ENCODE data around the gene SPATA1.
A peak's percentile ranks its signal among the peaks of the same experiment; 100 is the strongest.
"Not testable (repeated sequence)": the region's sequence is repeated elsewhere in the genome, so short reads cannot be mapped to it uniquely, and the experiment has no call there.

The SPATA1 gene

DNA sequence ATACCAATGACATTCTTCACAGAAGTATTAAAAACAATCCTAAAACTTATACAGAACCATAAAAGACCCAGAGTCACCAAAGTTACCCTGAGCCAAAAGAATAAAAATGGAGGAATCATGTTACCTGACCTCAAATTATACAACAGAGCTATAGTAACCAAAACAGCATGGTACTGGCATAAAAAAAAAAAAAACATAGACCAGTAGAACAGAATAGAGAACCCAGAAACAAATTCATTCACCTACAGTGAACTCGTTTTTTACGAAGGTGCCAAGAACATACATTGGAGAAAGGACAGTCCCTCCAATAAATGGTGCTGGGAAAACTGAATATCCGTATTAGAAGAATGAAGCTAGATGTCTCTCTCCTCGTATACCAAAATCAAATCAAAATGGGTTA is 2.8 kb downstream of the SPATA1 start:
- DNase-seq: no peak

DNA sequence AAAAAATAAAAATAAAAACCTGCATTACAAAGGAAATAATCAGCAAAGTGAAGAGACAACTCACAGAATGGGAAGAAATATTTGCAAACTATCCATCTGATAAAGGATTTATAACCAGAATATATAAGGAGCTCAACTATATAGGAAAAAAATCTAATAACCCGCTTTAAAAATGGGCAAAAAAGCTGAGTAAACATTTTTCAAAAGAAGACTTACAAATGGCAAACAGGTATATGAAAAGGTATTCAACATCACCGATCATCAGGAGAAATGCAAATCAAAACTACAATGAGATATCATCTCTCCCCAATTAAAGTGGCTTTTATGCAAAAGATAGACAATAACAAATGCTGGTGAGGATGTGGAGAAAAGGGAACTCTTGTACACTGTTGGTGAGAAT is 4.0 kb downstream of the SPATA1 start:
- DNase-seq: no peak

DNA sequence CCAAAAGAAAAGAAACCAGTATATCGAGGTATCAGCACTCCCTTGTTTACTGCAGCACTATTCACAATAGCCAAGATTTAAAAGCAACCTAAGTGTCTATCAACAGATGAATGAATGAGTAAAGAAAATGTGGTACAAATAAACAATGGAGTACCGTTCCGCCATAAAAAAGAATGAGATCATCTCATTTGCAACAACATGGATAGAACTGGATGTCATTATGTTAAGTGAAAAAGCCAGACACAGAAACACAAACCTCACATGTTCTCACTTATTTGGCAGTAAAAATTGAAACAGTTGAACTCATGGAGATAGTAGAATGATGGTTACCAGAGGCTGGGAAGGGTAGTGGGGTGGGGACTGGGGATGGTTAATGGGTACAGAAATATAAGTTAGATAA is 4.5 kb downstream of the SPATA1 start:
- DNase-seq: no peak

DNA sequence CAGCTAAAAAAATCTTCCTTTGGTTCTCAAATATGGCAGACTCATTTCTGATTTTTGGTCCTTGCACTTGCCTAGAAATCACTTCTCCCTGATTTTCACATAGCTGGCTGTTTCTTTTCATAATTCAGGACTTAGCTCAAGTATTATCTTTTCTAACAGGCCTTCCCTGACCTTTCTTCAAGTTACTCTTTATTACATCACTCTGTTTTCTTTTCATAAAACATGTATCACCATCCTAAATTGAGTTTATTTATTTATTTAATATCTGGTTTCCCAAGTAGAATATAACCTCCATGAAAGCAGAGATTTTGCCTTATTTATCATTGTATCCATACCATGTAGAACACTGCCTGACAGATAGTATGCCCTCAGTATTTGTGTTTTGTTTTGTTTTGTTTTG is 18.4 kb downstream of the SPATA1 start:
- DNase-seq: no peak

DNA sequence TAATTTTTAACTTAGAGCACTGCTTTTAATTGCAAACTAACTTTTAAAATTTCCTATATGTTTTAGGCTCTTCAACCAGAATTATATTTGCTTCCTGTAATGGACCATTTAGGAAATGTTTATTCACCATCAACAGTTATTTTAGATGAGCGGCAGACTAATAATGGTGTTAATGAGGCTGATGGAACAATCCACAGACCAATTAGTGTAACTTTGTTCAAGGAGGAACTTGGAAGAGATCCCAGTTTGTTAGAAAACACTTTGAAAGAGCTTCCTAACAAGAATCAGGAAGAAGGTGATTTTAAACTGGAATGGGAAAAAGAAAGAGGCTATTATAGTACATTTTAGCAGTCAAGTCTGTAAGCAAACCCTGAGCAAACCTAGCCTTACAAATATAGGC is 19.6 kb downstream of the SPATA1 start:
- no peak for DNase-seq

DNA sequence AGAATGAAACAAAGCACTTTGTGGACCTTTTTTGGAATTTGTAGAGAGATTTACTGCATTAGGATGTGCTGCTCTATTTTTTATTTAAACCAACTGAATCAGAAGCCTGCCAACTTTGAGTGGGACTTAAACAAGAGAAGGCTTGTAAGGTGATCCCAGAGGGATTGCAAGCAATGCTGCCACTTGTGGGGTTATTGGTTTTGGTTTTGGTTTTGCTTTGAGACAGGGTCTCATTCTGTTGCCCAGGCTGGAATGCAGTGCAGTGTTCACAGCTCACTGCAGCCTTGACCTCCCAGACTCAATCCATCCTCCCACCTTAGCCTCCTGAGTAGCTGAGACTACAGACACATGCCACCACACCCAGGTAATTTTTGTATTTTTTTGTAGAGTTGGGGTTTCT is 32.4 kb downstream of the SPATA1 start:
- no peak for DNase-seq

DNA sequence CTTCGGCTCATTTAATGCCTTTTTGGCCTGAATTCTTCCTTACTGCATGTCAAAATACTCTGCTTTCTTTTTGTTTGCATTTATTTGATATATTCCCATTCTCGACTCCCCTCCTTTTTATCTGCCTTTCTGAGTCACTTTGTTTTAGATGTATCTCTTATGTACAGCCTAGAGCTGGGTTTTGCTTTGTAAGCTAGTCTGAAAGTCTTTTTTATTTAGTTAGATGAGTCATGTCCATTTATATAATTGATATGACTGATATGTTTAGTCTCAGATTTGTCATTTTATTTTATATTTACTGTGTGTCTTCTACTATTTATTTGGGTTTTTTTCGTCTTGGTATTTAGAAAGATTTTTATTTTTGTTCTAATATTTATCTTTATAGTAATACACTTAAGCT is 33.8 kb downstream of the SPATA1 start:
- no peak for DNase-seq

DNA sequence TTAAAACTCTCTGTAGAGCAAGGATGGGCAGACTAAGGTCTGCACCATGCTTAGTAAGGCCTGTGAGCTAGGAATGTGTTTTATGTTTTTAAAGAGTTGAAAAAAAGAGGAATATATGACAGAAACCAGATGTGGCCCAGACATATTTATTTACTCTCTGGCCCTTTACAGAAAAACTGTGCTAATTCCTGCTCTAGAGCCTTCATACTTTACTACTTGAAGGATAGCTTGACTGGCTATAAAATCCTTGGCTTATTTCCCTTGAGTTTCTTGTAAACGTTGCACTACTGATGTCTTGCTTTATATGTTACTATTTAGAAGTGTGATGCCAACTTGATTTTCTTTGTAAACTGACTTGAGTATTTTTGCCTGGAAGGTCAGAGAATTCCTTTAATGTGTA is 34.6 kb downstream of the SPATA1 start:
- no peak for DNase-seq

DNA sequence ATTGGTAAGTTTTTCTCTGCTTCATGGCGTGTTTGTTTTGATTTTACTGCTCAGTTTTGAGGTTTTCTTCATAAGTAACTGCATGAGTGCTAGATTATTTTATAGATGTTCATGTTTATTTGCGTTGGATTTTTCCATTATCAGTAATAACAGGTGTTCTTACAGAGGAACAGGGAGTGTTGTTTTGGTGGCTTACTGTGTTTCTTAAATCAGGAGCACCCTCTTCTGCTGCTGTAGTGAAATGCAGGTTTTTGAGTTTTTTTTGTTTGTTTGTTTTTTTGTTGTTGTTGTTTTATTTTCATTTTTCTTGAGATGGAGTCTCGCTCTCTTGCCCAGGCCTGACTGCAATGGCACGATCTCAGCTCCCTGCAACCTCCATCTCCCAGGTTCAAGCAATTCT is 35.5 kb downstream of the SPATA1 start:
- no peak for DNase-seq

DNA sequence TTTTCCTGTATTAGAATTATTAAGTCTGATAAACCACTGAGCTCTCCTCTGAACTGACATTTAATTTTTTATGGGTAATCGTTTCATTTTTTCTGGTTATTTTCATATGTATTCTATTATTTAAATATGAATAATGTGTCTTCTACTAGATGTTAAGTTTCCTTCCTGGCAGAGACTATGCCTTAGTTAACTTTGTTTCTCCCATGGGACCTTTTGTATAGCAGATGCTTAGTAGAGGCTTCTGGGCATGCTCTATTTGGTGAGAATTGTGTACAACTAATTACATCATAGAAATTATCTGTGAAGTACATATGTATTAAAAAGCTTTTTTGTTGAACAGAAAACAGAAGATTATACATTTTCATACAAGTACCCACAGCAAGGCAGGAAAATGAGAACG is 44.6 kb downstream of the SPATA1 start:
- no peak for DNase-seq

DNA sequence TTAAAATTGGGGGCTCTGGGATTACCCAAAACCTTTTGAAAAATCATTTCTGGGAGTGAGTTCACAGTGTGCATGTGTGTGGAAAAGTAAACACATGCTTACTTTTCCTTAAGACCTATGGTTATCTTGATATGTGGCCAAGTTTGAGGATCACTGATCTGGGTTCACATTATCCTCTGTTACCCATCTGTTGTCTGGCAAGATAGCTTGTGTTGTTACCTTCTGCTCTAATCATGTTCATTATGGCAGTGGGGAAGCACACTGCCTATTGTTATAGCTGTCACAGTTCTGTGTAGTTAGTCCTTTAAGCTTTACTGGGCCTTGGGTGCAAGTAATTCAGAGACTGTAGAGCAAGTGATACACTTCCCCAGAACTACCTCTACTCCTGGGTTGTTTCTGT is 63.0 kb downstream of the SPATA1 start:
- no peak for DNase-seq

DNA sequence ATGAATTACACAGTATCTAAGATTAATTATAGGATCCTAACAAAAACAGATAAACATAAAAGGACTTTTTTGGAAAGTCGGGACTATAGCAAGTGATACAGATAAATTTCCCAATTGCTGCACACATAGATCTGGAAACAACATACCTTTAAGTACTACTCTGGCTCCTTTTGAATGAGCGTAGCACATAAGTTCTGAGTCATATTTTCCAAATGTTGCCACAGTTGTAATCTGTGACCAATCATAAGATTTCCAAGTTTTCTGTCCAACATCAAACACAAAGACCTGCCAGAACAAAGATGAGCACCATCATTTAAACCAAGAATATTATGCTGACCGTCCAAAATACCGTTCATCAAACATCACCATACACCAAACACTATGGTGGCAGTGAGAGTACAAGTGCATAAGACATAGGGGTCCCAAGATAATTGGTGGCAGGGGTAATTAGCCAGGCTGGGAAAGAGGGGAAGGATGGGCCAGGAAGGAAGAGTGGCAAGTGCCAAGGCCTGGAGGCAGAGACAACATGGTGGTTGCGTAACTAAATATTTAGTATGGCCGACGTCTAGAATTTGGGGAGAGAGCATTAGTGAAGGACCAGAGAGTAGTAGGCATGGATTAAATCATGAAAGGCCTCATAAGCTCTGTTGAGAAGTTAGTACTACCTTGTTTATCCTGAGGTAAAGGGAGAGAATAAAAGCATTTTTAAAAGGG is 64.4 kb downstream of the SPATA1 start:
- DNase-seq: no peak

DNA sequence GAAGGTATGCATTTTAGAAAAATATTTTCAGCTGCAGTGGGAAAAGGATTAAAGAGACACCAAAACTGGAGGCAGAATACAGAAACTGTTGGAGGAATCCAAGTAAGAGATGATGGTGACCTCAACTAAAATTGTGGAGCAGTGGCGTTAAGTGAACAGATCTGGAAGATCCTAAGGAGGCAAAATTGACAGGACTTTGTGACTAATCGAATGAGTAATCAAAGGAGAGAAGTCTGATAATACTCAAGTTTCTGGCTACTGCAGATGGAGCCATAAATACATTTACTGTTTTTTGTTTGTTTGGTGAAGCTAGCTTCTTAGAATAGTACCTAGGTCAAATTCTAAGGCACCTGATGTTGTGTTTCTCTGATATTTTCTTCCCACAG is 65.0 kb downstream of the SPATA1 start:
- DNase-seq: no peak

DNA sequence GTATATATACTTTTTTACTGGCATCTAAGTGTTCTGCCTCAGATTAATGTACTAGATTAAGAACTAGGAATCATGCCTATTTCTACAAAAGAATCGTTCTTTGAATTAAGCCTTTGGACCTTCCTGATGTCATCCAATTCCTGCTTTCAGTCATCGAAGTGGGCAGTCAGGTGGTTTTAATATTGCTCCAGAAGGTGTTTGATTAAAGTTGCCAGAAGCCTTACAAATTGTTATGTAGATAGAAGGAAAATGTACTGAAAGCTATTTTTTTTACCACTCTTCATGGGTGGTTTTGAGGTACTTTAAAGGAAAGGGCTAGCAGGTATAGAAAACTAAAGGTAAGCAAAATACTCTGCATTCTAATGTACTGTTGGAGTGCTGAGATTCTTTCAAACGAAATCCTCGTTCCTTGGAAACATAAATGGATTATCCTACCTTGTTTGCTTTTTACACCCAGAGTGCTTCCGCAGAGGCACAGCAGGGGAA is 67.3 kb downstream of the SPATA1 start:
- DNase-seq: no peak

DNA sequence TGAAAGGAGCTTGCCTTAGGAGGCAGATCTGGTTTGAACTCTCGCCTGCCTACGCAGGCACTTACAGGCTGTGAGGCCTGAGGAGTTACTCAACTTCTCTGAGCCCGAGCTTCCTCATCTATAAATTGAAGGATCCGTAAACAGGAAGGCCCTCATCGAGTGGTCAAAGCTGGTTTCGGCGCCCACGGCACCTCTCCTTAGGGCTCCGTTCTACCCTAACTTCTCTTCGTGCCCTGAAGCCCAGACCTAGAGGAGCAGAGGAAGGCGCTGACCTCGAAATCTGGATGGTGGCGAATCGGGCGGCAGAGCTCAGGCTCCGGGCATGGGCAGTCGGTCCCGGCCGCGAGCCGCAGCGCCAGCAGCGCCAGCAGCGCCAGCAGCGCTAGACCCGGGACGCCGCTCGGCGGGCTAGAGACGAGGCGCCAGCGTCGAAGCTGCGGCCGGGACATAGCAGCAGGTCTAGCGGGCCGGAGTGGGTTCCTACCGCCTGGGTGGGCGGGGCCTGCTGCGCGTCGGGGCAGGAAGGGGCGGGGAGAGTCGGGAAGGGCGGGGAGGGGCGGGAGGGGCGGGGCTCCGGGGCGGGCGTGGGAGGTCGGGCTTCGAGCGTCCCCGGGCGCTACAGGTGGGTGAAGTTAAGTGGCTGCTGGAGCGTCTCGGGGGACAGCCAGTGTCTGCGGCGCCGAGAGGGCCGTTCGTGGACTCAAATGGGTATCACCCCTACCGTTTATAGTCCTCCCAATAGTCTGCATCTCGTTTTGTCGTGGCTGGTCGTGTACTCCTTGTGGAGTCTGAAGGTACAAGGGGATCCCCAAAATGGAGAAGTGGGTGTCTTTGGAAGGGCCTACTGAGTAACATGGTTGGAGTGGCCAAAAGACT is 68.0 kb downstream of the SPATA1 start, which contains the start of gene CTBS:
TSS of gene CTBS (minus strand) at position 474 of the 876 bp plus-strand sequence. CDS start at position 449, 25 bp downstream.
- DNase-seq: peak; percentile 82

DNA sequence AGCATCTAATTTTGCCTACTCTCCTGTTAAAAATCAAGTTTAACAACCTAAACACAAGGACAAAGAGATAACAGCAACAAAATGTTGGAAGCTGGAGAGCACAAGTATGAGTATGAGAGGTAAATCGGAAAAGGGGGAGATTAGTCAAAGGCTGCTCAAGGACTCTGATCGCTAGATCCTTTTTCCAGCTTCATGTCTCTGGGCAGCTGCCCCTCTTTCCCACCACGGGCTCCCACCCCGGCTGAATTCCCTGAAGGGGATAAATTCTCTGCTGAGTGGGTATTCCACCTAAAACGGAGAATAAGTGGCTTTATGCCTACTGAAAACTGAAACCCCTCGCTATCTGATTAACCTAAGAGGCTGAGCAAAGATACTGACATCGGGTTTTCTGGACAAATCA is 68.8 kb downstream of the SPATA1 start:
- no peak for DNase-seq

DNA sequence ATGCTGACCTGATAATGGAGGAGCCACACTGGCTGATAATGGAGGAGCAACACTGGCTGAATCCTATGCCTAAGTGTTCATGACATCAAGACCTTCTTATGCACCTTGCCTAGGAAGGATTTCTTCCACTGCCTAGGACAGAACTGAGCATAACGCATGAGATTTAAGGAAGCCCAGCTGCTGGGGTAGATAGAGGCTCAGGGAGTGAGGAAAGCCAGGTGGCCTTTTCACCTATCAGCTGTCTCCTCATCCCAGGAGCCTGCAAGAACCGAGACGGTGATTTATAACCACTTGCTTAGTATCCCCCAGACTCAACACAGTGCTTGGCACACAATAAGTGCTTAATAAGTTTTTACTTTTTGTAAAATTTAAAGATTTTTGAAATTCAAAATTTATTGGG is 75.5 kb downstream of the SPATA1 start:
- no peak for DNase-seq

DNA sequence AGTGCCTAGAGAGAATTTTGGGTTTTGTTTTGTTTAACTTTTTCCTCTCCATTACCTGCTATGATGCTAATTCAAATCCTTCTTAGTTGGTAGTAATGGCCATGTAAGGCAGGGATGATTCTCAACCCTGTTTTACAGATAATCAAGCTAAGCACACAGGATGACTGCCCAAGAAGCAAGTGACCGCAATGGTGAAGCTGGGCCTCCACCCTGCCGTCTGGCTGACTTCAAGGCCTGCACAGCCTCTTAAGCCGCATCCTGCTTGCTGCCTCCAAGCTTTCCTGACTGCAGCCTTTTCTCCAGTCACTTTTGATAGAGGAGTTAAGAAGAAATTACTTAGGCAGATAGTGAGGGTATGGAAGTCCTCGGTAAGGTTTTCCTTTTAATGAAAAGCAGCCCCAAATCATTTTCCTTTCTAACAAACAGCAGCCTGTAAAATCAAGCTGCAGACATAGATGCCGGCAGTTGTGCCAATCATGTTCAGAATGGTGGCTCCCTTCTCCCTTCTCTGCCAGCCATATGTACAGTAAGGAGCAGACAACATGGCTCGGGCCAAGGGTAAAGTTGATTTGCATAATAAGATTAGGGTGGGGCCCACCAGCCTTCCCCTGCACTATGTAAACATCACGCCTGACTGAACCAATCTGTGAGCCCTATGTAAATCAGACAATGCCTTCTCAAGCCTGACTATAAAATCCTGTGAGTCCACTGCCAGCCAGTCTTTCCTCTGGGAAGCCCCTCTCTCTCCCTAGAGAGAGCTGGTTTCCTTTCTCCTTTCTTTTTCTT is 76.8 kb downstream of the SPATA1 start:
- DNase-seq: no peak

DNA sequence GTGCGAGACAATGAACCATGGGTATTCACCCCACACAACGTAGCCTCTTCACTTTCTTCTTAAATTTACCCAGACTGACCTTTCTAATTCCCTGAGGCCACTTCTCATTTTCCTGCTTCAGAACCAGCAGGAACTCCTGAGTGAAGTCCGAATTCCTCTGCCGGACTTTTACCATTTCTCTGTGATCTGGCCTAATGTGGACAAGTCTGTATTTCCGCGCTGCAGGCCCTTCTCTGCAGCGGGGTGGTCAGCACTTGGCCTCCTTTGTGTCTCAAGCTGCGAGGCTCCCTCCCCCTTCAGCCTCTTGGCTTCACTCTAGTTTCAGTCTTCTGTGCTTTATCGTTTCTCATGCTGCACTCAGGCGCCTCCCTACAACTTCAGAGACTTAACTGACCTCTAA is 77.5 kb downstream of the SPATA1 start:
- no peak for DNase-seq

DNA sequence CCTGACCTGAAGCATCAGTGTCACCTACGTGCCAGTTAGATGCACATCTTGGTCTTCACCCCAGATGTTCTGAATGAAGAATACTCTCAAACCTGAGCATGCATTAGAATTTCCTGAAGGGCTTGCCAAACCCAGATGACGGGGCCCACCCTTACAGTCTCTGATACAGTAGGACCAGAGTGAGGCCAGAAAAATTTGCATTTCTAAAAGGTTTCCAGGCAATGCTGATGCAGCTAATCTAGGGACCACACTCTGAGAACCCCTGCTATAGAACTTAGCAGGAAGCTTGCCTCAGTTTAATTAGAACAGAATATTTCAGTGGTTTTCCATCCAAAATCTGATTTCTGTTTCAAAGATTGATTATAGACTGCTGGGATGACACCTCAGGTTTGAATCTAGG is 77.9 kb downstream of the SPATA1 start:
- DNase-seq: no peak

DNA sequence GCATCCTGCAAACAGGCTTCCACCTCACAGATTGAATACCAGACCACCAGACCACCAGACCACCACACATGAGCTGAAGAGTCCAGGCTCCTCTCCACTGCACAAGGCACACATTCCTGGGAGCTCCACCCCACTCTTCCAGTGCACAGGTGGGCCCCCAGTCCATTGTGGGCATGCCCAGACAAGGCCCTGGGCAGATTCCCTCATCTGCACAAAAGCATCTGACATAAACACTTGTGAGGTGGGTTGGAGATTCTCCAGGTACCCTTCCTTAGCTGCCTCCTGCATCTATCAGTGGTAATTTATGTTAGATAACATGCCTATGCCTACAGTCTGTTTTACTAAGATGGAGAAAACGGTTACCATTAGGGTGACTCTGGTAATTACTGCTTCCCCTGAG is 79.6 kb downstream of the SPATA1 start:
- no peak for DNase-seq

DNA sequence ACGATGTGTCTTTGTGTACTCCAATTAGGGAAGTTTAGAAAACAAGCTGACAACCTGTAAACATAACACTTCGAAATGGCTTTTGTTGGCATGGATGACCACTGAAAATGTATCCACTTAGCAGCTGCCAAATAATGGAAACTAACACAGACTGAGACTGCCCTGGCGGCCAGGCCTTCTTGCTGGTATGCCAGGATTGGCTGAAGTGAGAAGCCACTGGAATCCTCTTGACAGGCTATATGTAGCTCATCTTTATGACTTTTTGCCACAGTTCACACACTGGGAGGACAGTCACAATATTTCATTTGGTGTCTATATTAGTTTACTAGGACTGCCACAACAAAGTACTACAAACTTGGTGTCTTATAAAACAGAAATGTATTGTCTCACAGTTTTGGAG is 80.9 kb downstream of the SPATA1 start:
- DNase-seq: no peak

DNA sequence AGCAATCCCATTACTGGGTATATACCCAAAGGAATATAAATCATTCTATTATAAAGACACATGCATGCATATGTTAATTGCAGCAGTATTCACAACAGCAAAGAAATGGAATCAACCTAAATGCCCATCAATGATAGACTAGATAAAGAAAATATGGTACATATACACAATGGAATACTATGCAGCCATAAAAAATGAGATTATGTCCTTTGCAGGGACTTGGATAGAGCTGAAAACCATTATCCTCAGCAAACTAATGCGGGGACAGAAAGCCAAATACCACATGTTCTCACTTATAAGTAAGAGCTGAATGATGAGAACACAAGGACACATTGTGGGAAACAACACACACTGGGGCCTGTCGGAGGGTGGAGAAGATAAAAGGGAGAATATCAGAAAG is 88.8 kb downstream of the SPATA1 start:
- DNase-seq: not testable (repeated sequence)

DNA sequence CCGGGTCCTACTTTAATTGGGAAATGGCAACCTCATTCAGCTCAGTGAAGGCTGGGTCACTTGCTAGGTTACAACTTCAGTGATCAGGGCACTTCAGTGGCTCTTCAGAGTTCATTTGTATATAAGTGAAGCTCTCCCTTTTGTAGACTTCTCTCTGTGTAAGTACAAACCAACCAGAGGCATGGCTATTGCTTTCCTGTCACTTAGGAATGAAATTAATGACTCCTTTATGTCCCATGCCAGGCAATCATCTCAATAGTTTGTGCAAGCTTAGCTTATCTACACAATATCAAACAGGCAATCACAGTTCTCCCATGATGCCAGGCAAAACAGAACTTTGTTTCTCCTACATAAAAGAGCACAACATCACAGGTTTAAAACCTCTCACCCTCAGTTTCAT is 90.8 kb downstream of the SPATA1 start:
- DNase-seq: no peak

All from activated naive CD4-positive, alpha-beta T cell treated with anti-CD3 and anti-CD28 coated beads, Interleukin-2, amount 50 U/mL, for 16 hours (primary cell).